SK-N-SH (cell line): ENCODE measurements around the gene RIMS1. TPM values are rescaled to one million over a fixed set of nuclear protein-coding genes. Genes with fewer than 3 reads are reported as not detected.

Experiments used
- CTCF ChIA-PET: fragments of 300-600, 350-600 bp; formaldehyde crosslinking; extraction: SDS; loops from one replicate; lab custom pipeline; 2021; lab: Yijun Ruan, JAX
- POLR2A ChIA-PET: fragments of 350-600 bp; sonication (Branson Sonifier 250); formaldehyde crosslinking; extraction: SDS; loops from one replicate; lab custom pipeline; 2020; ENCODE audit warnings: antibody characterized with exemption, inconsistent platforms; lab: Yijun Ruan, JAX
- DNase-seq: peaks from one replicate; pipeline ENCODE4 v3.0.0; 2012
- H2AFZ ChIP-seq: fragments of 200-600 bp; sonication (generic); 2 replicates; pipeline ENCODE4 v1.8.1; 2016; ENCODE audit warnings: antibody characterized with exemption, mild to moderate bottlenecking, low read depth
- H3F3A ChIP-seq: fragments of 200-600 bp; sonication (generic); replicated peaks from 2 replicates; pipeline ENCODE3; 2016; ENCODE audit warnings: antibody characterized with exemption, mild to moderate bottlenecking; ENCODE audit not compliant: insufficient read depth
- H3K27ac ChIP-seq, 2 experiments: fragments of 200-500 bp in 1 of 2; fragments of 200-600 bp in 1 of 2; sonication (Bioruptor generic) in 1 of 2; sonication (generic), shearing (Covaris generic) in 1 of 2; 2 replicates each; pipeline versions ENCODE4 v1.5.1 to v1.6.1; 2014 to 2016; ENCODE audit warnings: low read depth in 2 of 2, inconsistent platforms in 1 of 2, low read length in 1 of 2, mild to moderate bottlenecking in 1 of 2, mixed read lengths in 1 of 2
- H3K27me3 ChIP-seq: fragments of 200-600 bp; sonication (generic), shearing (Covaris generic); 2 replicates; pipeline ENCODE4 v1.6.1; 2016; ENCODE audit warnings: mixed run types; ENCODE audit not compliant: insufficient read depth
- H3K36me3 ChIP-seq, 2 experiments: fragments of 200-500 bp in 1 of 2; fragments of 200-600 bp in 1 of 2; sonication (Bioruptor generic) in 1 of 2; sonication (generic) in 1 of 2; replicated peaks in 1 of 2; 2 replicates each; pipeline versions ENCODE3 to v1.5.1; 2014 to 2016; ENCODE audit warnings: low read length in 1 of 2, mild to moderate bottlenecking in 1 of 2; ENCODE audit not compliant: insufficient read depth in 2 of 2, control insufficient read depth in 1 of 2
- H3K4me1 ChIP-seq, 2 experiments: fragments of 200-500 bp in 1 of 2; fragments of 200-600 bp in 1 of 2; sonication (Bioruptor generic) in 1 of 2; sonication (generic), shearing (Covaris generic) in 1 of 2; 2 replicates each; pipeline versions ENCODE4 v1.5.1 to v1.6.1; 2014 to 2016; ENCODE audit warnings: low read depth in 1 of 2, low read length in 1 of 2, mixed run types in 1 of 2; ENCODE audit not compliant: insufficient read depth in 2 of 2, control insufficient read depth in 1 of 2
- H3K4me2 ChIP-seq: fragments of 200-600 bp; sonication (generic), shearing (Covaris generic); 2 replicates; pipeline ENCODE4 v1.6.1; 2017; ENCODE audit warnings: mixed run types
- H3K4me3 ChIP-seq, 2 experiments: fragments of 200-500 bp in 1 of 2; fragments of 200-600 bp in 1 of 2; sonication (Bioruptor generic) in 1 of 2; sonication (generic), shearing (Covaris generic) in 1 of 2; 2 replicates each; pipeline versions ENCODE4 v1.5.1 to v1.8.1; 2014 to 2016; ENCODE audit warnings: low read depth in 2 of 2, inconsistent platforms in 1 of 2, low read length in 1 of 2, mild to moderate bottlenecking in 1 of 2, mixed read lengths in 1 of 2, moderate library complexity in 1 of 2
- H3K79me2 ChIP-seq: fragments of 200-600 bp; sonication (generic); 2 replicates; pipeline ENCODE4 v1.8.1; 2017; ENCODE audit warnings: mild to moderate bottlenecking; ENCODE audit not compliant: insufficient read depth
- H3K9ac ChIP-seq: fragments of 200-600 bp; sonication (generic); 2 replicates; pipeline ENCODE4 v1.6.1; 2017; ENCODE audit warnings: mixed run types
- H3K9me2 ChIP-seq: fragments of 200-600 bp; sonication (generic); 2 replicates; pipeline ENCODE4 v1.6.1; 2017; ENCODE audit warnings: mixed run types
- H3K9me3 ChIP-seq: fragments of 200-600 bp; sonication (generic); 2 replicates; pipeline ENCODE4 v1.6.1; 2017; ENCODE audit warnings: mixed run types, mild to moderate bottlenecking, moderate library complexity
- H4K20me1 ChIP-seq: fragments of 200-600 bp; sonication (generic); 2 replicates; pipeline ENCODE4 v1.6.1; 2017; ENCODE audit warnings: mild to moderate bottlenecking, mixed run types; ENCODE audit not compliant: insufficient read depth
- ELF1 ChIP-seq: IDR thresholded peaks from 2 replicates; pipeline ENCODE4 v1.4.0; 2012
- EP300 ChIP-seq, 2 experiments: IDR thresholded peaks; 2 replicates each; pipeline versions ENCODE4 v1.4.0 to v1.6.1; 2012; ENCODE audit warnings: borderline replicate concordance in 1 of 2, low read depth in 1 of 2, low read length in 1 of 2
- EZH2phosphoT487 ChIP-seq: fragments of 200-600 bp; sonication (generic); IDR thresholded peaks from 2 replicates; pipeline ENCODE4 v1.6.1; 2017; ENCODE audit warnings: low read depth, mixed run types, mild to moderate bottlenecking, antibody characterized with exemption, moderate library complexity, borderline replicate concordance
- IRF3 ChIP-seq: fragments of 150-350 bp; IDR thresholded peaks from 2 replicates; pipeline ENCODE4 v1.6.1; 2016; ENCODE audit warnings: mild to moderate bottlenecking, low read depth, low read length
- JUND ChIP-seq: IDR thresholded peaks from 2 replicates; pipeline ENCODE4 v1.4.0; 2012
- MAX ChIP-seq: IDR thresholded peaks from 2 replicates; pipeline ENCODE4 v1.4.0; 2012; ENCODE audit warnings: low read depth
- MXI1 ChIP-seq: IDR thresholded peaks from 2 replicates; pipeline ENCODE4 v1.6.1; 2012; ENCODE audit warnings: mild to moderate bottlenecking, low read depth, low read length, improper control_type of control experiment
- POLR2AphosphoS5 ChIP-seq: IDR thresholded peaks from 2 replicates; pipeline ENCODE4 v1.6.1; 2012; ENCODE audit warnings: low read depth, low read length
- RAD21 ChIP-seq: IDR thresholded peaks from 2 replicates; pipeline ENCODE4 v1.6.1; 2012; ENCODE audit warnings: mild to moderate bottlenecking, low read length
- RCOR1 ChIP-seq: fragments of 150-350 bp; IDR thresholded peaks from 2 replicates; pipeline ENCODE4 v1.6.1; 2017; ENCODE audit warnings: antibody characterized with exemption, low read length
- RFX5 ChIP-seq: IDR thresholded peaks from 2 replicates; pipeline ENCODE4 v1.6.1; 2012; ENCODE audit warnings: mild to moderate bottlenecking, improper control_type of control experiment, low read length
- USF1 ChIP-seq: IDR thresholded peaks from 2 replicates; pipeline ENCODE4 v1.4.0; 2012; ENCODE audit warnings: low read depth, borderline replicate concordance
- WGBS: methylation state at CpG from one replicate; pipeline ENCODE4 v1.1.6; 2017; ENCODE audit warnings: low lambda C conversion rate; 5-methylcytosine and 5-hydroxymethylcytosine counted together
- polyA plus RNA-seq, 3 experiments: library from polyadenylated mRNA; depleted of rRNA; stranded (reverse); fragments of >200 nt; gene quantifications; 2 replicates each; pipeline ENCODE4 v1.2.3, GENCODE V29; 2012
- TF ChIP-seq, protein P1 (sequence below): fragments of 150-350 bp; IDR thresholded peaks from 2 replicates; pipeline ENCODE4 v1.6.1; 2017; ENCODE audit warnings: antibody characterized with exemption, low read length, low read depth, borderline replicate concordance
- TF ChIP-seq, protein P2 (sequence below): IDR thresholded peaks from 2 replicates; pipeline ENCODE4 v1.4.0; 2012; ENCODE audit warnings: low read depth, borderline replicate concordance

Gene RIMS1
- polyA plus RNA-seq, 1 of the 3 experiments (the other 2 are of a cell fraction), result 0.20 TPM

GRCh38 chr6:72048080-72048479 is 161.7 kb downstream of the RIMS1 start:
- H3K9me2 ChIP-seq, result 0 out of 2 replicates have a peak, but pooled peaks cover 3% of the 10 kb centered on the region
- H3K27ac ChIP-seq, result no peak overlapping the region
- CTCF ChIA-PET, result interaction anchor here (0.6 kb wide), 1 partner anchor 303 kb away, joined by 4 read pairs; no protein-coding TSS in a partner anchor
- H3K9ac ChIP-seq, result no peak overlapping the region
- H3K9me3 ChIP-seq, result no peaks in the 10 kb centered on the region
- POLR2A ChIA-PET, result no interaction called here
- DNase-seq, result no peak
- H3F3A ChIP-seq, result no peaks in the 10 kb centered on the region
- 13% methylated on average over 2 of the region's 2 CpGs for WGBS
- H3K36me3 ChIP-seq, result no peaks in the 10 kb centered on the region
- no peak overlapping the region for H2AFZ ChIP-seq
- TF ChIP-seq EP300 (IDR thresholded peaks at IDR 0.05; ENCODE audit: borderline replicate concordance in 1 of 2, low read depth in 1 of 2, low read length in 1 of 2) (no peak), RAD21 (no peak)
- TF ChIP-seq, protein P1, sequence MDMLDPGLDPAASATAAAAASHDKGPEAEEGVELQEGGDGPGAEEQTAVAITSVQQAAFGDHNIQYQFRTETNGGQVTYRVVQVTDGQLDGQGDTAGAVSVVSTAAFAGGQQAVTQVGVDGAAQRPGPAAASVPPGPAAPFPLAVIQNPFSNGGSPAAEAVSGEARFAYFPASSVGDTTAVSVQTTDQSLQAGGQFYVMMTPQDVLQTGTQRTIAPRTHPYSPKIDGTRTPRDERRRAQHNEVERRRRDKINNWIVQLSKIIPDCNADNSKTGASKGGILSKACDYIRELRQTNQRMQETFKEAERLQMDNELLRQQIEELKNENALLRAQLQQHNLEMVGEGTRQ, result no peak
- H3K79me2 ChIP-seq, result no peaks in the 10 kb centered on the region
- H3K4me1 ChIP-seq, result no peaks in the 10 kb centered on the region
- no peak overlapping the region for H3K4me2 ChIP-seq
- no peaks in the 10 kb centered on the region for H4K20me1 ChIP-seq
- no peak overlapping the region for H3K4me3 ChIP-seq
- no peaks in the 10 kb centered on the region for H3K27me3 ChIP-seq

- Histone ChIP-seq H2AFZ (no peak overlapping the region), H3K79me2 (no peaks in the 10 kb centered on the region), H4K20me1 (no peaks in the 10 kb centered on the region), H3K9me3 (no peaks in the 10 kb centered on the region), H3K27me3 (no peaks in the 10 kb centered on the region), H3K4me3 (no peak overlapping the region), H3K9me2 (no peaks in the 10 kb centered on the region), H3K4me2 (no peak overlapping the region), H3K4me1 (no peaks in the 10 kb centered on the region), H3F3A (no peaks in the 10 kb centered on the region), H3K27ac (no peak overlapping the region), H3K9ac (no peak overlapping the region), H3K36me3 (no peaks in the 10 kb centered on the region)
- WGBS, result 35% methylated on average over 3 of the region's 3 CpGs
- POLR2A ChIA-PET, result no interaction called here
- no peak for TF ChIP-seq IRF3
- no peak for TF ChIP-seq EZH2phosphoT487
- TF ChIP-seq RCOR1, result no peak
- no peak for TF ChIP-seq POLR2AphosphoS5
- no peak for TF ChIP-seq RFX5
- no peak for TF ChIP-seq ELF1
- TF ChIP-seq USF1, result no peak
- TF ChIP-seq, protein P2, sequence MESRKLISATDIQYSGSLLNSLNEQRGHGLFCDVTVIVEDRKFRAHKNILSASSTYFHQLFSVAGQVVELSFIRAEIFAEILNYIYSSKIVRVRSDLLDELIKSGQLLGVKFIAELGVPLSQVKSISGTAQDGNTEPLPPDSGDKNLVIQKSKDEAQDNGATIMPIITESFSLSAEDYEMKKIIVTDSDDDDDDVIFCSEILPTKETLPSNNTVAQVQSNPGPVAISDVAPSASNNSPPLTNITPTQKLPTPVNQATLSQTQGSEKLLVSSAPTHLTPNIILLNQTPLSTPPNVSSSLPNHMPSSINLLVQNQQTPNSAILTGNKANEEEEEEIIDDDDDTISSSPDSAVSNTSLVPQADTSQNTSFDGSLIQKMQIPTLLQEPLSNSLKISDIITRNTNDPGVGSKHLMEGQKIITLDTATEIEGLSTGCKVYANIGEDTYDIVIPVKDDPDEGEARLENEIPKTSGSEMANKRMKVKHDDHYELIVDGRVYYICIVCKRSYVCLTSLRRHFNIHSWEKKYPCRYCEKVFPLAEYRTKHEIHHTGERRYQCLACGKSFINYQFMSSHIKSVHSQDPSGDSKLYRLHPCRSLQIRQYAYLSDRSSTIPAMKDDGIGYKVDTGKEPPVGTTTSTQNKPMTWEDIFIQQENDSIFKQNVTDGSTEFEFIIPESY, result no peak
- no peak for TF ChIP-seq MXI1
- no peak for TF ChIP-seq JUND
- no peak for TF ChIP-seq MAX
- DNase-seq, result no peak
- CTCF ChIA-PET, result no interaction called here
These were observed 163.0 kb downstream of the RIMS1 start for GRCh38 chr6:72049376-72049775.
